Activated CD4-positive, alpha-beta T cell treated with anti-CD3 and anti-CD28 coated beads, Interleukin-2, amount 10 ng/mL, durations not matched to agents 7 days and 5 days (primary cell): ENCODE data around the gene PYY. TPM values are rescaled to one million over a fixed set of nuclear protein-coding genes. Genes with fewer than 3 reads are reported as not detected.
"Not testable (repeated sequence)": the region's sequence is repeated elsewhere in the genome, so short reads cannot be mapped to it uniquely, and the experiment has no call there.

ENCODE experiments used
- CTCF ChIA-PET: fragments of 350-600 bp; sonication (Branson Sonifier 250); formaldehyde crosslinking; loops from one replicate; lab custom pipeline; 2021; ENCODE audit warnings: antibody characterized with exemption; lab: Charles Lee
- POLR2A ChIA-PET: fragments of 350-600 bp; sonication (Branson Sonifier 250); formaldehyde crosslinking; loops from one replicate; lab custom pipeline; 2021; ENCODE audit warnings: antibody characterized with exemption; lab: Charles Lee
- DNase-seq: peaks from one replicate; pipeline ENCODE4 v3.0.0-alpha.2; 2020
- H3K27ac Mint-ChIP-seq: one replicate; pipeline ENCODE4 v1.8.0; 2021; ENCODE audit warnings: mild to moderate bottlenecking, moderate library complexity, mixed read lengths
- H3K27me3 Mint-ChIP-seq: one replicate; pipeline ENCODE4 v1.8.0; 2021; ENCODE audit warnings: mixed read lengths
- H3K36me3 Mint-ChIP-seq: one replicate; pipeline ENCODE4 v1.8.0; 2021; ENCODE audit warnings: low read depth, mixed read lengths
- H3K4me1 Mint-ChIP-seq: one replicate; pipeline ENCODE4 v1.8.0; 2021; ENCODE audit warnings: mixed read lengths
- H3K4me3 Mint-ChIP-seq: one replicate; pipeline ENCODE4 v1.8.0; 2021; ENCODE audit warnings: mild to moderate bottlenecking, moderate library complexity, mixed read lengths
- H3K9me3 Mint-ChIP-seq: one replicate; pipeline ENCODE4 v1.8.0; 2021; ENCODE audit warnings: mixed read lengths
- total RNA-seq, 2 experiments: library from RNA; stranded (reverse); gene quantifications; one replicate each; pipeline ENCODE4 v1.2.3, GENCODE V29; 2021

Gene PYY
- total RNA-seq, 2 experiments from 2014 or later, result not detected

DNA sequence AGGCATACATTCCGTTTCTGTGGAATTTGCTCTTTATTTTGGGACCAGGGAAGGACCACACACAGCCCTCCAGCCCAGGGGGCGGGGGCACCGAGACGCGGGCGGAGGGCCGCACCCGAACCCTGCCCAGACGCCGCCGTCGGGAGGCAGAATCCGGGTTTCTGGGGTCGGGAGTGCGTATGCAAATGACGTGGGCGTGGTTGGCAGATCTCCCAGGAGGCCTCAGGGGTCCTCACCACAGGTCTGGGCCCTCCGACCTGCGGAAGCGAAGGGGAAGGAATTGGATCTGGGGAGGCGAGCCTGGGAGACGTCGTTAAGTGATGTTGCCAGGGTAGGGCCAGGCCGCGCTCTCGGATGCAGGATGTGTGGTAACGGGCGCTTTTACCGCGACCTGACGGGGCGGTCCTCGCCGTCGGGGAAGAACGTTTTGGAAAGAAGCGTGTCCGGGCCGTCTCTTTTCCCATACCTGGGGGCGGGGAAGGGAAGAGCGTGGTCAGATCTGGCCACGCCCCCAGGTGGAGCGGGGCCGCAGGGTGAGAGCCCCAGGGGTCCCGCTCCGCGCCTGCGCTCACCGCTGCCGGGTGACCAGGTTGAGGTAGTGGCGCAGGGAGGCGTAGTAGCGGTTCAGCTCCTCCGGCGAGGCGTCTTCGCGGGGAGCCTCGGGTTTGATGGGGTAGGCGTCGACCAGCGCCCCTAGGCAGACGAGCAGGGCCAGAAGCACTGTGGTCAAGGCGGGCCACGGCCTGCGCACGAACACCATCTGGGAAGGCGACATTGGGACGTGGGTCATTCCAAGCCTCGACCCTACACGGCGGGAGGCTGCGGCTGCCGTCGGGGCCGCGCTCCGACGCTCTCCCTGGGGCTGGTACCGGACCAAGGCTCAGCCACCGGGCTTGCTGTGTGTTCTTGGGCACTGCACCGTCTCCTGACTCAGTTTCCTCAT lies 745 bp downstream of the PYY start:
- no peak overlapping the region for H3K27ac Mint-ChIP-seq
- peaks cover 42% of the 10 kb centered on the region for H3K27me3 Mint-ChIP-seq
- H3K36me3 Mint-ChIP-seq, result no peaks in the 10 kb centered on the region
- H3K9me3 Mint-ChIP-seq, result no peaks in the 10 kb centered on the region
- ChIA-PET CTCF (interaction anchor here (0.7 kb wide), 1 partner anchor 18 kb away, joined by 3 read pairs; no protein-coding TSS in a partner anchor), POLR2A (no interaction called here)
- no peak overlapping the region for H3K4me3 Mint-ChIP-seq
- DNase-seq, result no peak
- peaks cover 3% of the 10 kb centered on the region for H3K4me1 Mint-ChIP-seq

DNA sequence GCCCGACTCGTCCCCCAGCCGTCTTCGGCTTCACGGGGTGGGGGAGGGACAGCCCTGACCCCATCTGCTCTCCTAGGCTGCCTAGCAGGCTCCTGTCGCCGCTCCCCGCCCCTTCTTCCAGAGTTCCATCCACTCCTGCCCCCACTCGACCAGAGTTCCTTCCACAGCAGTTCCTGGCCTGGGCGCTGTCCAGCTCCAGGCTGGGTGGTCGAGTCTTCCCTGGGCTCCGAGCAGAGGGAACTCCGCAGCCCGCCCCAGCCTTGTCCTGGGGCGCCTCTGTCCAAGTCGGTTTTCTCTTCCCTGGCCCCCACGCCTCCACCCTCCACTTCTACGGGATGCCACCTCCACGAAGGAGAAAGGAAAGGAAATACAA lies 1.4 kb downstream of the PYY start:
- DNase-seq, result no peak
- POLR2A ChIA-PET, result no interaction called here
- H3K27ac Mint-ChIP-seq, result no peak overlapping the region
- H3K9me3 Mint-ChIP-seq, result no peaks in the 10 kb centered on the region
- peaks cover 3% of the 10 kb centered on the region for H3K4me1 Mint-ChIP-seq
- H3K27me3 Mint-ChIP-seq, result peaks cover 42% of the 10 kb centered on the region
- CTCF ChIA-PET, result interaction anchor here (0.6 kb wide), 1 partner anchor 742 kb away, joined by 6 read pairs; no protein-coding TSS in a partner anchor
- no peaks in the 10 kb centered on the region for H3K36me3 Mint-ChIP-seq
- H3K4me3 Mint-ChIP-seq, result no peak overlapping the region

- peaks cover 3% of the 10 kb centered on the region for H3K4me1 Mint-ChIP-seq
- H3K27me3 Mint-ChIP-seq, result peaks cover 42% of the 10 kb centered on the region
- no peaks in the 10 kb centered on the region for H3K9me3 Mint-ChIP-seq
- H3K4me3 Mint-ChIP-seq, result no peak overlapping the region
- no peak for DNase-seq
- no peak overlapping the region for H3K27ac Mint-ChIP-seq
- H3K36me3 Mint-ChIP-seq, result no peaks in the 10 kb centered on the region
- ChIA-PET CTCF (interaction anchor here (0.6 kb wide), 1 partner anchor 743 kb away, joined by 6 read pairs; no protein-coding TSS in a partner anchor), POLR2A (no interaction called here)
These were observed 2.0 kb downstream of the PYY start for GRCh38 chr17:43951750-43952149.

DNA sequence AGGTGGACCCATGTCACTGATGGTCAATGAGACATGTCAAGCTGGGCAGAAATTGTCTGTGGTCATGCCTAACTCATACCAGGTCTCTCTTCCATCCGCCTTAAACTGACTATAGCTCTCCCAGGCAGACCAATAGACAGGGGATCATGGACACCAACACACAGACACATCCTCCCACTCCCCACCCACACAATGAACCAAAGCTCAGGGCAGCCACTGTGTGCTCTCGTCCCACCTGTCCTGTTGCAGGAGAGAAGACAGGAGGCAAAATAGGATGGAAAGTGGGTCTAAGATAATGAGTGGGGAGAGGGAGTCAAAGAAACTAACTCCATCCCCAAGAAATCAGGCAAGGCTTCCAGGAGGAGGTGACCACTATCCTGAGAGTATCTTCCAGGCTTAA lies 3.2 kb downstream of the PYY start:
- Mint-ChIP-seq H3K4me3 (no peak overlapping the region), H3K36me3 (no peaks in the 10 kb centered on the region), H3K27ac (no peak overlapping the region), H3K9me3 (no peaks in the 10 kb centered on the region), H3K4me1 (peaks cover 7% of the 10 kb centered on the region), H3K27me3 (peaks cover 42% of the 10 kb centered on the region)
- ChIA-PET CTCF (interaction anchor here (0.6 kb wide), 1 partner anchor 31 kb away, joined by 3 read pairs; no protein-coding TSS in a partner anchor), POLR2A (no interaction called here)
- DNase-seq, result no peak

DNA sequence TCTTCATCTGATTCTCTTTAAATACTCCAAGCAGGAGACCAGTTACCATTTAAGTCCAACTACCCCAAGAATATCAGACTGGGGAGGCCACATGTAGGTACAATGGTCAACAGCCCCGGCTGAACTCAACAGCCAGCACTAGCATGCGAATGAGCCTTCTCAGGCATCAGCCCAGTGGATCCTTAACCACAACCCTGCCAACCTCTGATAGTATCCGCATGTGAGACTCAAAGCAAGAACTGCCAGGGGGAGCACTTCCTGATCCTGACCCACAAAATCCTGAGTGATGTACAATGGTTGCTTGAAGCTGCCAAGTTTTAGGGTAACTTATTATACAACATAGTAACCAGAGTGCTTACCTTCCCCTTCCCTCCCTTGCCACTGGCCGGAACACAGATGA lies 4.0 kb downstream of the PYY start:
- DNase-seq, result no peak
- no peak overlapping the region for H3K27ac Mint-ChIP-seq
- peaks cover 36% of the 10 kb centered on the region for H3K27me3 Mint-ChIP-seq
- H3K36me3 Mint-ChIP-seq, result no peaks in the 10 kb centered on the region
- no peak overlapping the region for H3K4me3 Mint-ChIP-seq
- peaks cover 7% of the 10 kb centered on the region for H3K4me1 Mint-ChIP-seq
- POLR2A ChIA-PET, result no interaction called here
- no peaks in the 10 kb centered on the region for H3K9me3 Mint-ChIP-seq
- CTCF ChIA-PET, result interaction anchor here (0.6 kb wide), 1 partner anchor 32 kb away, joined by 3 read pairs; no protein-coding TSS in a partner anchor

DNA sequence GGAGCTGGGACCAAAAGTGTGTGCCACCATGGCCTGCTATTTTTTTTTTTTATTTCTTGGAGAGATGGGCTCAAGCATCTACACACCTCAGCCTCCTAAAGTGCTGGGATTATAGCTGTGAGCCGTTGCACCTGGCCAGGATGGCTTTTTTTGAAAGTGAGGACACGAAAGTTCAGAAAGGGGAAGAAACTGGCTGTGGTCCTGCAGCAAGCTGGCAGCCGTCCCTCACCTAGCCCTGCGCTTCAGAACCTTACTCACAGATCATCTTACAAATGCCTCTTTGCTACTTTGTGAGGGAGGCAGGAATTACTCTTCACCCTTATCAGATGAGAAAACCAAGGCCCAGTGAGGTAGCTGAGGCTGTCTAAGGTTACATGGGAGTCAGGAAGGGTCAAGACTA lies 7.0 kb downstream of the PYY start:
- Mint-ChIP-seq H3K4me1 (peaks cover 7% of the 10 kb centered on the region), H3K9me3 (no peaks in the 10 kb centered on the region), H3K4me3 (no peak overlapping the region), H3K36me3 (no peaks in the 10 kb centered on the region), H3K27ac (no peak overlapping the region), H3K27me3 (peaks cover 18% of the 10 kb centered on the region)
- DNase-seq, result no peak
- POLR2A ChIA-PET, result no interaction called here
- CTCF ChIA-PET, result no interaction called here

- peaks cover 7% of the 10 kb centered on the region for H3K4me1 Mint-ChIP-seq
- no peak overlapping the region for H3K4me3 Mint-ChIP-seq
- no peak overlapping the region for H3K27ac Mint-ChIP-seq
These were observed 8.5 kb downstream of the PYY start for GRCh38 chr17:43945074-43945829.

DNA sequence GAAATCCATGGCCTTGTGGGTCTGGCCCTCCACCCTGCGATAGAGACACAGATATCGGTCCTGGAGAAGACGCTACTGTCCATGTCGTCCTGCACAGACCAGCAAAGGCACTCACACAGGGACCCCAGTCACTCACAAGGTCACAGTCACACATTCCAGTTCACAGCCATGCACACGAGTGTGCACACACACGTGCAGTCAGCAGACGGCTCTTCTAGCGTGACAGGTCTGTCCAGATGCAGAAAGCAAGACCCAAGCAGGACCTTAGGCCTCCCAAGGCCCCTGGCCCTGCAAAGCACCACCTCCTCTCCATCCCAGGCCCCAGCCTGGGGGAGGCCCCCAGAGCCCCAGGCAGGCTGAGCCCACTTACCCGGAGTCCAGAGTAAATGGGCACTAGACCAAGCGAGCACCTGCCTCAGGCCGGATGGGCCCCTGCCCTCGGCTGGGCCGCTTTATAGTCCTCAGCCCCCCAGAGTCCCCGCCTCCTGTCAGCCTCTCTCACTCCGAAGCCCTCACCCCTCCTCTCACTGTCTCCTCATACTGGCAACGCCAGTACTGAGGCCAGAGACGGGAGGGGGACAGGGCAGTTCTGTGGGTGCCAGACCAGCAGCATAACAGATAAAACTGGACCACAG lies 11.6 kb downstream of the PYY start, which contains the start of gene PPY:
Gene PPY (minus strand): TSS at position 426 of the 635 bp plus-strand sequence. CDS start 822 bp downstream, outside the sequence.
- Mint-ChIP-seq H3K27me3 (peaks cover 18% of the 10 kb centered on the region), H3K4me3 (no peak within 1 kb of the TSS), H3K36me3 (no peaks in the 10 kb centered on the region), H3K4me1 (peaks cover 13% of the 10 kb centered on the region), H3K9me3 (no peaks in the 10 kb centered on the region), H3K27ac (no peak within 1 kb of the TSS)
- no peak for DNase-seq
- ChIA-PET POLR2A (no interaction called here), CTCF (interaction anchor here (0.9 to 3.3 kb wide), 4 partner anchors 11 to 19 kb away, joined by 3 to 24 read pairs (median 7); no protein-coding TSS in a partner anchor)

More at GRCh38 chr17:43945074-43945829, 8.5 kb downstream of the PYY start:
- ChIA-PET POLR2A (no interaction called here), CTCF (interaction anchor here (2.1 to 3.3 kb wide), 4 partner anchors 14 to 65 kb away, joined by 6 to 33 read pairs (median 17); no protein-coding TSS in a partner anchor)
- Mint-ChIP-seq H3K27me3 (peaks cover 7% of the 10 kb centered on the region), H3K9me3 (no peaks in the 10 kb centered on the region), H3K36me3 (no peaks in the 10 kb centered on the region)
- no peak for DNase-seq

DNA sequence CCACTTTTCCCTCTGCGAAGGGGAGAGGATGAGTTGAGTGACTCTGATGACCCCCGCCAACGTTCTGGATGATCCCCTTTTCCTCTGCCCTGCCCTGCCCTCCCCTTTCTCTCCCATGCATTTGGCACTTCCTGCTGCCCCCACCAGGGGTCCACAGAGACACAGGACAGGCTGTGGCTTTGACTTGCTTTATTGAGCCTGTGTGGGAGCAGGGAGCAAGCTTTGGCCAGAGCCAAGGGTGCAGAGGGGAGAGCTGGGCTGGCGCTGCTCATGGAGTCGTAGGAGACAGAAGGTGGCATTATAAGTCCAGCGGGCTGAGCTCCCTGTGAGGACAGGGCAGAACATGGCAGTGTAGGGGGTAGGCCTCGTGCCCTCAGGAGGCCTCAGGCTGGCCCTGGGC lies 13.1 kb downstream of the PYY start:
- Mint-ChIP-seq H3K4me3 (no peak overlapping the region), H3K27me3 (peaks cover 18% of the 10 kb centered on the region), H3K4me1 (peaks cover 9% of the 10 kb centered on the region), H3K27ac (no peak overlapping the region), H3K36me3 (no peaks in the 10 kb centered on the region), H3K9me3 (no peaks in the 10 kb centered on the region)
- POLR2A ChIA-PET, result no interaction called here
- CTCF ChIA-PET, result interaction anchor here (1.2 to 1.7 kb wide), 3 partner anchors 14 to 53 kb away, joined by 3 to 4 read pairs (median 4); no protein-coding TSS in a partner anchor
- DNase-seq, result no peak

DNA sequence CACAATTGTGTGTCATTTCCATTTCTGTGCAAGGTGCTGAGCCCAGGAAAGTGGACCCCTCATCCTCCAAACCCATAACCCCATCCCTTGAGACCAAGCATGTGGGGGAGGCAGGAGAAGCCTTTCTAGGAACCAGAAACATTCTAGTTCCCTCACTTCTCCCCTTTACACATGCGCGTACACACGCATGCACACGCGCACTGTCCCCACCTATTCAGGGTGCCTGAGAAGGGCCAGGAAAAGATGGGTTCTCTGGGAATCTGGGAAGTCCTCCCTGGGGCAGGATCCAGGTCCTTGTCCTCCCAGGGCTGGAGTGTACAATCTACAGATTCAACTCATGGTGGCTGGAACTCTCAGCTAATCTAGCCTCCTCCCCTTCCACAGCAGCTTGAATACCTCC lies 13.9 kb downstream of the PYY start:
- Mint-ChIP-seq H3K4me1 (peaks cover 9% of the 10 kb centered on the region), H3K4me3 (no peak overlapping the region), H3K9me3 (no peaks in the 10 kb centered on the region), H3K27ac (peak overlapping the region; percentile 2), H3K27me3 (peaks cover 18% of the 10 kb centered on the region), H3K36me3 (no peaks in the 10 kb centered on the region)
- ChIA-PET CTCF (interaction anchor here (0.8 to 1.7 kb wide), 3 partner anchors 15 to 54 kb away, joined by 3 to 4 read pairs (median 3); no protein-coding TSS in a partner anchor), POLR2A (no interaction called here)
- DNase-seq, result no peak

GRCh38 chr17:43939452-43939851 lies 14.3 kb downstream of the PYY start:
- H3K4me3 Mint-ChIP-seq, DNase-seq, H3K36me3 Mint-ChIP-seq, H3K9me3 Mint-ChIP-seq, H3K4me1 Mint-ChIP-seq, POLR2A ChIA-PET: not testable (repeated sequence)
- H3K27me3 Mint-ChIP-seq, result peaks cover 18% of the 10 kb centered on the region
- peak overlapping the region; percentile 2 for H3K27ac Mint-ChIP-seq
- CTCF ChIA-PET, result interaction anchor here (0.8 to 1.7 kb wide), 3 partner anchors 14 to 55 kb away, joined by 3 to 4 read pairs (median 3); no protein-coding TSS in a partner anchor

DNA sequence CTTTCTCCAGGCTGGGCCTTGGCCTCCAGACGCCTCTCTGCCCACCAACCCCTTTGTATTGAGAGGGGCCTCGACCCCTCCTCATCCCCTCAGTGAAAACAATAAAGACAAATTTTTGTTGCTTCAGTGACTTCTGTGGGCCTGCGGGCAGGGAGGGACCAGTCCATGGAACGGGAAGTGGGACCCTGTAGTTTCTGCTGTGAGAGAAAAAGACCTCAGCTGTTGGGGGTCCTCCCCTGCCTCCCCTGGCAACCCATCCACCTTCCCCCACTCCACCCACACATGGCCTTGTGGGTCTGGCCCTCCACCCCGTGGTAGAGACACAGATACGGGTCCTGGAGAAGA lies 14.9 kb downstream of the PYY start:
- POLR2A ChIA-PET, result no interaction called here
- H3K9me3 Mint-ChIP-seq, result no peaks in the 10 kb centered on the region
- CTCF ChIA-PET, result interaction anchor here (0.7 to 1.1 kb wide), 2 partner anchors 12 to 24 kb away, joined by 3 to 4 read pairs; no protein-coding TSS in a partner anchor

More for the DNA sequence above, 14.9 kb downstream of the PYY start:
- peaks cover 6% of the 10 kb centered on the region for H3K4me1 Mint-ChIP-seq
- H3K27ac Mint-ChIP-seq, result no peak overlapping the region
- DNase-seq, result no peak
- peaks cover 18% of the 10 kb centered on the region for H3K27me3 Mint-ChIP-seq
- H3K4me3 Mint-ChIP-seq, result no peak overlapping the region
- H3K36me3 Mint-ChIP-seq, result no peaks in the 10 kb centered on the region
